GM21723 (cell line): Measurements from ENCODE around the gene CREB3L1.

Experiments used
- ATAC-seq: cut with Tn5 transposase; IDR thresholded peaks from one replicate; pipeline ENCODE4 v1.9.1; 2021; ENCODE audit warnings: mild to moderate bottlenecking, moderate library complexity; ENCODE audit not compliant: unreplicated experiment

Gene CREB3L1

GRCh38 chr11:46272816-46273427 is 4.5 kb upstream of the CREB3L1 start:
- no peak for ATAC-seq

- ATAC-seq, result no peak
Observed at GRCh38 chr11:46273511-46274205, 3.8 kb upstream of the CREB3L1 start.

- ATAC-seq, result no peak
Observed at GRCh38 chr11:46275964-46276641, 1.4 kb upstream of the CREB3L1 start.

- ATAC-seq, result no peak
Observed at GRCh38 chr11:46277313-46277621, 195 bp upstream of the CREB3L1 start.

GRCh38 chr11:46278387-46279125 is 1.1 kb downstream of the CREB3L1 start:
- ATAC-seq, result no peak

GRCh38 chr11:46279126-46280099 is 2.0 kb downstream of the CREB3L1 start:
- ATAC-seq, result no peak

GRCh38 chr11:46280706-46281105 is 3.2 kb downstream of the CREB3L1 start:
- no peak for ATAC-seq

- ATAC-seq, result no peak
Observed at GRCh38 chr11:46281371-46281831, 3.9 kb downstream of the CREB3L1 start.

- ATAC-seq, result no peak
Observed at GRCh38 chr11:46285173-46285572, 7.7 kb downstream of the CREB3L1 start.

- no peak for ATAC-seq
Observed at GRCh38 chr11:46285594-46286033, 8.2 kb downstream of the CREB3L1 start.

- ATAC-seq, result no peak
Observed at GRCh38 chr11:46286789-46287188, 9.3 kb downstream of the CREB3L1 start.

GRCh38 chr11:46288451-46288850 is 11.0 kb downstream of the CREB3L1 start:
- no peak for ATAC-seq

GRCh38 chr11:46290011-46290410 is 12.5 kb downstream of the CREB3L1 start:
- ATAC-seq, result no peak

- ATAC-seq, result no peak
Observed at GRCh38 chr11:46290598-46291309, 13.3 kb downstream of the CREB3L1 start.

- no peak for ATAC-seq
Observed at GRCh38 chr11:46291441-46292150, 14.1 kb downstream of the CREB3L1 start.

- no peak for ATAC-seq
Observed at GRCh38 chr11:46293066-46293465, 15.6 kb downstream of the CREB3L1 start.

GRCh38 chr11:46293641-46294103 is 16.2 kb downstream of the CREB3L1 start:
- no peak for ATAC-seq

- no peak for ATAC-seq
Observed at GRCh38 chr11:46294365-46295309, 17.2 kb downstream of the CREB3L1 start.
